ENCODE results near the gene PGM2.

DNA sequence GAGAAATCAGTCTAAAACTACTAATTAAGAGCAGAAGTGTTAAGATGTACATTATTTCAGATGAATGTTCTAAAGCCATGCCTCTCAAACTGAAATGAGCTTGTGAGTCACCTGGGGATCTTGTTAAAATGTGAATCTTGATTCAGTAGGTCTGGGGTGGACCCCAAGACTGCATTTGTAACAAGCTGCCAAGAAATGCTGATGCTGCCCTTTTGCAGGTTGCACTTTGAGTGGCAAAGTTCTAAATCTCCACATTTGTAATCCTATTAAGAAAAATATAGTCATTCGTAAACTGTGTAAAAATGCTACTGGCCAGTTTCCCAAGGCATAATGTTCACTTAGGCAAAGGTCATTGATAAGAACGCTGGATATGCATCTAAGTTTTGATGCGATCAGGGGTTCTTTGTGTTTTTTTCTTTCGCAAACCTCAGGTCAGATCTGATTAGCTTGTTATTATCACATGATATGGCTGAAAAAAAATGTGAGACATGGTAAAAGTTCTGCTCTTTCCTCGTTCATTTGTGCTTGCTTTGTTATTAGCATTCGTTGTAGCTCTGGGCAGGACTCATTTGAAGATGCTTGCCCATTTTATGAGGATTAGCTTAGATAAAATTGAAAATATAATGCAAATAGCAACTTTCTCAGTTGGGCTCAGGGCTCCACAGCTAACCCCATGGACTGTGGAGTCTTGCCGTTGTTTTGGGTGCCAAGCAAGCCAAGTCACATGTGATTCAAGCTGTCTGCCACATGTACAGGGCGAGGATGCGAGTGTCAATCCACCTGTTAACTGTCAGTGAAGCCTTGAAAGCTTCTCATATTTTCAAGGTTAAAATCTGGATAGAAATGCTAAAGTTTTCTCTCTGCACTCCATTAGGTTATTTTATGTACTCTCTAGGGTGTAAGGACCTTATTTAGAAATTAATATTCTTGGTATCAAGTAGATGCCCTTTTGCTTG is 76.5 kb downstream of the PGM2 start:
- no peak for TF ChIP-seq CTCF (conservative IDR thresholded peaks at IDR 0.05; ENCODE audit: low read depth, low read length)
- TF ChIP-seq EZH2 (IDR thresholded peaks at IDR 0.05; ENCODE audit: borderline replicate concordance, low read depth, low read length, poor library complexity, severe bottlenecking) = no peak

Data from A673 (cell line).